ENCODE data around the gene EFHD2. TPM values are rescaled to one million over a fixed set of nuclear protein-coding genes. Genes with fewer than 3 reads are reported as not detected.
A peak's percentile ranks its signal among the peaks of the same experiment; 100 is the strongest.

EFHD2 gene
- total and polyA plus RNA-seq, 8 donors = 36.2 to 191 (median 84.1) TPM

DNA sequence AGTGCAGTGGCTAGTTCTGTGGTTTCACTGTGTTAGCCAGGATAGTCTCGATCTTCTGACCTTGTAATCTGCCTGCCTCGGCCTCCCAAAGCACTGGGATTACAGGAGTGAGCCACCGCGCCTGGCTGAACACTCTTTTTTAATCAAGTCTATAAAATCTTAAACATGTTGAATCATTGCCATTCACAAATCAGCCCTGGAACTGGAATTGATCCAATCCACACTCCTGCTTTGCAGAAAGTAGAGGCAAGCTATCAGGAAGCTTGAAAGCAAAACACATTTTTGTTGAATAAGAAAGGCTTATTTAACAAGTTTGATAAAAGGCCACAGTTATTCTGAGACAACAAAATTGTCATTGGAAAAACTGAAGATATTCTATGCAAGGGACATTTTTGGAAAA, 18.3 kb upstream of the EFHD2 start:
- no peak for DNase-seq
- TF ChIP-seq EP300 (IDR thresholded peaks at IDR 0.05) (no peak), POLR2A (IDR thresholded peaks at IDR 0.05) (no peak)
- no peaks in the 10 kb centered on the region for H3K27me3 ChIP-seq
- no peak overlapping the region for H3K27ac ChIP-seq
- peaks cover 0 to 29% (median 7%) of the 10 kb centered on the region in 4 donors for H3K4me1 ChIP-seq
- WGBS, 5 donors = 27 to 47% (median 39%) methylated on average over 4 of the region's 4 CpGs
- H3K36me3 ChIP-seq = no peaks in the 10 kb centered on the region
- intact Hi-C loops (cut with DNase I; ENCODE audit: low total_unique reads) = no loop called here
- no peak overlapping the region for H3K4me3 ChIP-seq
- no peaks in the 10 kb centered on the region for H3K9me3 ChIP-seq

- Histone ChIP-seq H3K36me3 (no peaks in the 10 kb centered on the region), H3K27ac (no peak overlapping the region), H3K4me3 (no peak overlapping the region), H3K9me3 (no peaks in the 10 kb centered on the region), H3K4me1 (peaks cover 0 to 25% (median 5%) of the 10 kb centered on the region in 4 donors), H3K27me3 (no peaks in the 10 kb centered on the region)
- no peak for TF ChIP-seq EP300 (IDR thresholded peaks at IDR 0.05)
- no peak for TF ChIP-seq POLR2AphosphoS5 (IDR thresholded peaks at IDR 0.05)
- TF ChIP-seq, protein P1, sequence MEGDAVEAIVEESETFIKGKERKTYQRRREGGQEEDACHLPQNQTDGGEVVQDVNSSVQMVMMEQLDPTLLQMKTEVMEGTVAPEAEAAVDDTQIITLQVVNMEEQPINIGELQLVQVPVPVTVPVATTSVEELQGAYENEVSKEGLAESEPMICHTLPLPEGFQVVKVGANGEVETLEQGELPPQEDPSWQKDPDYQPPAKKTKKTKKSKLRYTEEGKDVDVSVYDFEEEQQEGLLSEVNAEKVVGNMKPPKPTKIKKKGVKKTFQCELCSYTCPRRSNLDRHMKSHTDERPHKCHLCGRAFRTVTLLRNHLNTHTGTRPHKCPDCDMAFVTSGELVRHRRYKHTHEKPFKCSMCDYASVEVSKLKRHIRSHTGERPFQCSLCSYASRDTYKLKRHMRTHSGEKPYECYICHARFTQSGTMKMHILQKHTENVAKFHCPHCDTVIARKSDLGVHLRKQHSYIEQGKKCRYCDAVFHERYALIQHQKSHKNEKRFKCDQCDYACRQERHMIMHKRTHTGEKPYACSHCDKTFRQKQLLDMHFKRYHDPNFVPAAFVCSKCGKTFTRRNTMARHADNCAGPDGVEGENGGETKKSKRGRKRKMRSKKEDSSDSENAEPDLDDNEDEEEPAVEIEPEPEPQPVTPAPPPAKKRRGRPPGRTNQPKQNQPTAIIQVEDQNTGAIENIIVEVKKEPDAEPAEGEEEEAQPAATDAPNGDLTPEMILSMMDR (IDR thresholded peaks at IDR 0.05) = no peak
- no peak for TF ChIP-seq POLR2A (IDR thresholded peaks at IDR 0.05)
- no peak for DNase-seq
- 44 to 56% (median 50%) methylated on average over 9 of the region's 9 CpGs for WGBS, 5 donors
- intact Hi-C loops (cut with DNase I; ENCODE audit: low total_unique reads) = no loop called here
Measured at GRCh38 chr1:15393475-15394257, 16.0 kb upstream of the EFHD2 start.

DNA sequence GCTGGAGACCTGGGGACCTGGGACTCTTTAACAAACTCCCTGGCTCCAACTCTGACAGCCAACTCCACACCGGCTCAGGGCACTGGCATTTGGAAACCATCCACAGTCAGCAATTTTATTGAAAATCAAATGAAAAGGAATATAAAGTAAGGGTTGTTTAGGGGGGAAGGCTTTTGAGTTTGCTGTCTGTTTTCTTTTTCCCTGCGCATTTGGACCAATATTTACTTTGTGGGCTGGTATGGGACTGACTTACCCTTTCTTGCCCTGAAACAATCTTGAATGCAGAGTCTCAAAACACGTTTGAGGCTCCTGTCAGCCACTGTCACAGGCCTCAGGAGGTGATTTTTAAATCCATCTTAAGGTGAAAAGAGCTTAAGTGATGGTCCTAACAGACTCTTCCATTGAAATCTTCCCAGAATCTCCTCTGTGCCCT, 15.4 kb upstream of the EFHD2 start:
- Histone ChIP-seq H3K27me3 (no peaks in the 10 kb centered on the region), H3K9me3 (no peaks in the 10 kb centered on the region), H3K4me1 (peaks cover 0 to 25% (median 5%) of the 10 kb centered on the region in 4 donors), H3K36me3 (no peaks in the 10 kb centered on the region), H3K27ac (peak overlapping the region in 1 of 5 donors; percentile 24), H3K4me3 (no peak overlapping the region)
- DNase-seq = no peak
- 25 to 41% (median 32%) methylated on average over 3 of the region's 3 CpGs for WGBS, 5 donors
- TF ChIP-seq POLR2A (IDR thresholded peaks at IDR 0.05) (no peak), EP300 (IDR thresholded peaks at IDR 0.05) (no peak), POLR2AphosphoS5 (IDR thresholded peaks at IDR 0.05) (no peak)
- TF ChIP-seq, protein P1 (IDR thresholded peaks at IDR 0.05) = no peak
- intact Hi-C loops (cut with DNase I; ENCODE audit: low total_unique reads) = no loop called here

DNA sequence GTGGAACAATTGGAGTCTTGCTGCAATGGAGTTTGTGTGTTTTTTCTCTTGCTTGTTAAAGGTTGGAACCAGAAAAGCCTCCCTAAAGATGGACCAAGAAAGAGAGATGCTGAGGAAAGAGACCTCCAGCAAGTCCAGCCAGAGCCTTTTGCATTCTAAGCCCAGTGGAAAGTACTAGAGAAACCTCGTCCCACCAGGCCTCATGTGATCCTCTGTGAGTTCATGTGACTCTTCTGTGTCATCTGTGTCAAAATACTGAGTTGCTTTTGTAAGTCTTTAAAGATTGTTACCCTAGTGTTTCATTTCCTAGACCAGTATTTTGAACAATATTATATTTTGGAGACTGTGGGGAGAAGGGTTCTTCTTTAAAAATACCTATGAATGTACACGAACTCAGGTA, 12.5 kb upstream of the EFHD2 start:
- intact Hi-C loops (cut with DNase I; ENCODE audit: low total_unique reads) = no loop called here
- TF ChIP-seq POLR2A (IDR thresholded peaks at IDR 0.05) = no peak
- TF ChIP-seq, protein P1 (IDR thresholded peaks at IDR 0.05) = no peak
- TF ChIP-seq EP300 (IDR thresholded peaks at IDR 0.05) = no peak
- no peak for TF ChIP-seq POLR2AphosphoS5 (IDR thresholded peaks at IDR 0.05)
- no peak overlapping the region for H3K4me3 ChIP-seq
- H3K9me3 ChIP-seq = peaks cover 4 to 8% (median 5%) of the 10 kb centered on the region in 4 donors
- 89 to 94% (median 93%) methylated on average over 2 of the region's 2 CpGs for WGBS, 5 donors
- H3K27me3 ChIP-seq = no peaks in the 10 kb centered on the region
- DNase-seq = no peak
- no peak overlapping the region for H3K27ac ChIP-seq
- H3K36me3 ChIP-seq = no peaks in the 10 kb centered on the region
- peaks cover 0 to 14% (median 3%) of the 10 kb centered on the region in 4 donors for H3K4me1 ChIP-seq

DNA sequence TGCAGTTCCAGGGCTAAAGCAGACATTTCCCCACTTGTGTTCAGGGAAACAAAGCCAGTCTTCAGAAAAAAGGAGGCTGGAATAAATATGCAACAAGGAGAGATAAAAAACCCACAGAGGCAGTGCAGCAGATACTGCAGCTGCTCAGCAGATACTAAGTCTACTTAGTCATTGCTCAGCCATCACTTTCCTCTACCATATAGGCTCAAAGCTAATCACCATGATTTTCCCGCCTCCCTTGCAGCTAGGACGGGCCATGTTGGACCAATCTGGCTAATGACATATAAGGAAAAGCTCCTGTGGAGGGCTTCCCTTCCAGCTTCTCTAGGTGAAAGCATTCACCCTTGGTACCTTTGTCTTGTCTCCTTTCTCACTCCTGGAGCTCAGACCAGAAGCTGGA, 10.0 kb upstream of the EFHD2 start:
- no peak for DNase-seq
- no peak for TF ChIP-seq POLR2A (IDR thresholded peaks at IDR 0.05)
- no peak for TF ChIP-seq POLR2AphosphoS5 (IDR thresholded peaks at IDR 0.05)
- TF ChIP-seq, protein P1 (IDR thresholded peaks at IDR 0.05) = no peak
- no peak for TF ChIP-seq EP300 (IDR thresholded peaks at IDR 0.05)
- H3K27me3 ChIP-seq = no peaks in the 10 kb centered on the region
- intact Hi-C loops (cut with DNase I; ENCODE audit: low total_unique reads) = no loop called here
- H3K4me3 ChIP-seq = no peak overlapping the region
- H3K9me3 ChIP-seq = peaks cover 4 to 8% (median 5%) of the 10 kb centered on the region in 4 donors
- H3K36me3 ChIP-seq = no peaks in the 10 kb centered on the region
- no peak overlapping the region for H3K27ac ChIP-seq
- 82 to 98% (median 95%) methylated on average over 2 of the region's 2 CpGs for WGBS, 5 donors
- peaks cover 0 to 2% (median under 1%) of the 10 kb centered on the region in 4 donors for H3K4me1 ChIP-seq
